CD4-positive, alpha-beta T cell (primary cell): ENCODE data around the gene ABCB6. TPM values are rescaled to one million over a fixed set of nuclear protein-coding genes. Genes with fewer than 3 reads are reported as not detected.

Experiments used
- ATAC-seq: fragments of 200-7000 bp; cut with Tn5 transposase; one replicate; pipeline ENCODE4 v1.10.0; 2022; ENCODE audit warnings: mild to moderate bottlenecking; ENCODE audit not compliant: poor library complexity
- CTCF ChIA-PET: fragments of 350-600 bp; sonication (Branson Sonifier 250); formaldehyde crosslinking; loops from one replicate; lab custom pipeline; 2021; ENCODE audit warnings: antibody characterized with exemption, inconsistent platforms; lab: Charles Lee
- POLR2A ChIA-PET: fragments of 350-600 bp; sonication (Branson Sonifier 250); formaldehyde crosslinking; loops from one replicate; lab custom pipeline; 2021; ENCODE audit warnings: antibody characterized with exemption, inconsistent platforms; lab: Charles Lee
- DNase-seq, 14 experiments: peaks; one replicate each; pipeline ENCODE4 v3.0.0-alpha.2; 2013 to 2020; ENCODE audit warnings: mixed read lengths in 2 of 14
- H3K27ac ChIP-seq, 2 donors: one replicate each; pipeline versions ENCODE4 v1.5.1 to v1.7.0; 2013; ENCODE audit warnings: low read length in 2 of 2, low read depth in 1 of 2, mild to moderate bottlenecking in 1 of 2
- H3K27me3 ChIP-seq, 2 experiments: 1 replicate in 1 of 2; 2 replicates in 1 of 2; pipeline versions ENCODE4 v1.6.1 to v1.7.0; 2013; ENCODE audit warnings: low read length in 2 of 2, control low read depth in 1 of 2, mild to moderate bottlenecking in 1 of 2, moderate library complexity in 1 of 2; ENCODE audit not compliant: insufficient read depth in 2 of 2, control insufficient read depth in 1 of 2
- H3K36me3 ChIP-seq: one replicate; pipeline ENCODE4 v1.6.1; 2013; ENCODE audit warnings: low read length, control low read depth; ENCODE audit not compliant: insufficient read depth
- H3K4me1 ChIP-seq: one replicate; pipeline ENCODE4 v1.6.1; 2013; ENCODE audit warnings: low read length, control low read depth; ENCODE audit not compliant: insufficient read depth
- H3K4me3 ChIP-seq: one replicate; pipeline ENCODE4 v1.5.1; 2013; ENCODE audit warnings: mild to moderate bottlenecking, low read length, moderate library complexity
- H3K9me3 ChIP-seq, 2 experiments: 1 replicate in 1 of 2; 2 replicates in 1 of 2; pipeline versions ENCODE4 v1.6.1 to v1.7.0; 2013; ENCODE audit warnings: low read length in 2 of 2, mild to moderate bottlenecking in 2 of 2, control low read depth in 1 of 2, moderate library complexity in 1 of 2; ENCODE audit not compliant: control insufficient read depth in 1 of 2, insufficient read depth in 1 of 2
- H3K27ac Mint-ChIP-seq: one replicate; pipeline ENCODE4 v1.8.0; 2020; ENCODE audit warnings: mixed read lengths
- H3K27me3 Mint-ChIP-seq: one replicate; pipeline ENCODE4 v1.8.0; 2021; ENCODE audit warnings: mixed read lengths
- H3K36me3 Mint-ChIP-seq: one replicate; pipeline ENCODE4 v1.8.0; 2021; ENCODE audit warnings: low read depth, mixed read lengths
- H3K4me1 Mint-ChIP-seq: one replicate; pipeline ENCODE4 v1.8.0; 2021; ENCODE audit warnings: low read depth, mixed read lengths
- H3K4me3 Mint-ChIP-seq: one replicate; pipeline ENCODE4 v1.8.0; 2020; ENCODE audit warnings: mild to moderate bottlenecking, mixed read lengths
- H3K9me3 Mint-ChIP-seq: one replicate; pipeline ENCODE4 v1.8.0; 2020; ENCODE audit warnings: mixed read lengths
- CTCF ChIP-seq: fragments of 200-600 bp; IDR thresholded peaks from one replicate; pipeline ENCODE4 v1.8.0; 2022; ENCODE audit warnings: antibody characterized with exemption, mild to moderate bottlenecking
- intact Hi-C, 2 experiments: fragments of 100-400 bp; cut with DNase I in 1 of 2; cut with micrococcal nuclease in 1 of 2; formaldehyde crosslinking; loops; one replicate each; pipeline versions ENCODE4 v1.15.1 to v1.9.0; 2023 to 2025; cut with DNase I, micrococcal nuclease
- total RNA-seq, 174 experiments: library from RNA in 2 of 174; stranded (reverse) in 2 of 174; gene quantifications; one replicate each; pipeline ENCODE4 v1.2.3 and lab custom pipeline; 2021 to 2026

Gene ABCB6
- total RNA-seq, 2 experiments from 2014 or later = 2.6 to 3.1 TPM

GRCh38 chr2:219186754-219187456 is 31.9 kb downstream of the ABCB6 start:
- ChIA-PET CTCF (interaction anchor here (0.6 kb wide), 1 partner anchor 17 kb away, joined by 3 read pairs; no protein-coding TSS in a partner anchor), POLR2A (no interaction called here)
- no peaks in the 10 kb centered on the region for H3K27me3 Mint-ChIP-seq
- ATAC-seq (no peak), DNase-seq (no peak)
- H3K9me3 Mint-ChIP-seq = no peaks in the 10 kb centered on the region
- H3K4me3 ChIP-seq = no peak overlapping the region
- intact Hi-C loops = no loop called here
- H3K36me3 ChIP-seq = peaks cover 29% of the 10 kb centered on the region
- H3K27ac ChIP-seq = no peak overlapping the region
- H3K27me3 ChIP-seq = no peaks in the 10 kb centered on the region
- H3K36me3 Mint-ChIP-seq = peaks cover 43% of the 10 kb centered on the region
- H3K27ac Mint-ChIP-seq = no peak overlapping the region
- H3K9me3 ChIP-seq = no peaks in the 10 kb centered on the region
- peaks cover 14% of the 10 kb centered on the region for H3K4me1 ChIP-seq
- no peak overlapping the region for H3K4me3 Mint-ChIP-seq
- peaks cover 21% of the 10 kb centered on the region for H3K4me1 Mint-ChIP-seq
- TF ChIP-seq CTCF = no peak

DNA sequence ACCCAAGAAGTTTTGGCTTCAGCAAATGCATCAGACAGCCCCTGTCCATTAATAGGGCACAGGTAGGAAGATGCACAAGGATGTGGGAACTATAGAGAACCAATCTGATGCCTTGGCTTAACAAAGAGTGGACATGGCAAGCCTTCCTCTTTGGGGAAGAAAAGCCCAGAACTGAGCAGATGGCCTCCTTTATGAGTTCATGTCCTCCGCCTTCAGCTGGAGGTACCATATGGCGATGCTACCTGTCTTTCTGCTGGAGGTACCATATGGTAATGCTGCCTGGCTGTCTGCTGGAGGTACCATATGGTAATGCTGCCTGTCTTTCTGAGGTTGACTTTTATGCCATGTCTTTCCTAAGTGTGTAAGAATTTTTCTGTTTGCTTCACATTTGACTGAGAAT is 34.6 kb downstream of the ABCB6 start:
- no peaks in the 10 kb centered on the region for H3K9me3 ChIP-seq
- no peak for TF ChIP-seq CTCF
- H3K9me3 Mint-ChIP-seq = no peaks in the 10 kb centered on the region
- no peak overlapping the region for H3K4me3 Mint-ChIP-seq
- H3K36me3 ChIP-seq = peaks cover 54% of the 10 kb centered on the region
- intact Hi-C loops = no loop called here
- ChIA-PET CTCF (interaction anchor here (0.9 to 2.7 kb wide), 4 partner anchors 12 to 111 kb away, joined by 3 to 8 read pairs (median 4); no protein-coding TSS in a partner anchor), POLR2A (interaction anchor here (1.4 kb wide), 1 partner anchor 13 kb away, joined by 6 read pairs; no protein-coding TSS in a partner anchor)
- DNase-seq (no peak), ATAC-seq (no peak)
- H3K27me3 ChIP-seq = no peaks in the 10 kb centered on the region
- no peak overlapping the region for H3K27ac ChIP-seq
- no peaks in the 10 kb centered on the region for H3K27me3 Mint-ChIP-seq
- H3K4me3 ChIP-seq = no peak overlapping the region
- H3K27ac Mint-ChIP-seq = peak overlapping the region; percentile 69
- H3K4me1 ChIP-seq = peaks cover 42% of the 10 kb centered on the region
- H3K4me1 Mint-ChIP-seq = peaks cover 49% of the 10 kb centered on the region
- H3K36me3 Mint-ChIP-seq = peaks cover 69% of the 10 kb centered on the region

DNA sequence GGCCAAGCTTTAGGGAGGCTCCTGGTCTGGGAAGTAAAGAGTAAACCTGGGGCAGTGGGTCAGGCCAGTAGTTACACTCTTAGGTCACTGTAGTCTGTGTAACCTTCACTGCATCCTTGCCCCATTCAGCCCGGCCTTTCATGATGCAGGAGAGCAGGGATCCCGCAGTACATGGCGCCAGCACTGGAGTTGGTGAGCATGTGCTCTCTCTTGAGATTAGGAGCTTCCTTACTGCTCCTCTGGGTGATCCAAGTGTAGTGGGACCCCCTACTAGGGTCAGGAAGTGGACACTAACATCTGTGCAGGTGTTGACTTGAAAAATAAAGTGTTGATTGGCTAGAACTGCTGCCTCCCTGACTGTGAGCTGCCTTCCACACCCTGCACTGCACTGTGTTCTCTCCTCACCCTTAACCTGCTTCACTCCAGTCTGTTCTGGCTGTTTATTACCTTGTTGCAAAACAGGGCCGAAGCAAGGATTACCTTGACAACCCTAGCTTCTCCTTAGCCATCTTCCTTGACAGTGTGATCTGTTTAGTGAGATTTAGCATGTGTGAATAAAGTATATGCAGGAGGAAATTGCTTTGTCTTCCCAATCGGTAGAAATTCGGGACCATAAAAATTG is 35.5 kb downstream of the ABCB6 start:
- ChIA-PET CTCF (interaction anchor here (0.7 to 2.7 kb wide), 3 partner anchors 12 to 28 kb away, joined by 3 to 8 read pairs (median 4); partner anchors contain the start of gene NHEJ1), POLR2A (interaction anchor here (0.8 to 4.4 kb wide), 3 partner anchors 17 to 24 kb away, joined by 3 to 41 read pairs (median 12); partner anchors contain the start of gene ZFAND2B)
- Histone ChIP-seq H3K27ac (peak overlapping the region in 1 of 2 donors; percentile 3), H3K36me3 (peaks cover 54% of the 10 kb centered on the region), H3K9me3 (no peaks in the 10 kb centered on the region), H3K27me3 (no peaks in the 10 kb centered on the region), H3K4me3 (no peak overlapping the region), H3K4me1 (peaks cover 48% of the 10 kb centered on the region)
- H3K27me3 Mint-ChIP-seq = no peaks in the 10 kb centered on the region
- ATAC-seq = no peak
- DNase-seq = no peak
- intact Hi-C loops = no loop called here
- no peaks in the 10 kb centered on the region for H3K9me3 Mint-ChIP-seq
- peaks cover 76% of the 10 kb centered on the region for H3K36me3 Mint-ChIP-seq
- H3K4me1 Mint-ChIP-seq = peaks cover 56% of the 10 kb centered on the region
- TF ChIP-seq CTCF = no peak
- peak overlapping the region; percentile 69 for H3K27ac Mint-ChIP-seq
- H3K4me3 Mint-ChIP-seq = peak overlapping the region; percentile 62
